Ascending aorta (tissue), 2 donors: ENCODE measurements around the gene SMYD2. TPM values are rescaled to one million over a fixed set of nuclear protein-coding genes. Genes with fewer than 3 reads are reported as not detected.

Experiments
- DNase-seq, 2 donors: peaks; one replicate each; pipeline ENCODE4 v3.0.0-alpha.2; 2019; ENCODE audit warnings: low spot score in 2 of 2
- H3K27ac ChIP-seq, 2 donors: fragments of 200-600 bp; sonication (generic); one replicate each; pipeline ENCODE4 v1.5.1; 2016 to 2017; ENCODE audit warnings: mild to moderate bottlenecking in 1 of 2
- H3K27me3 ChIP-seq: fragments of 200-600 bp; sonication (generic); one replicate; pipeline ENCODE4 v1.5.1; 2017
- H3K36me3 ChIP-seq, 2 donors: fragments of 200-600 bp; sonication (generic); one replicate each; pipeline ENCODE4 v1.5.1; 2016
- H3K4me1 ChIP-seq, 2 donors: fragments of 200-600 bp; sonication (generic); one replicate each; pipeline ENCODE4 v1.5.1; 2016 to 2017; ENCODE audit warnings: mild to moderate bottlenecking in 1 of 2
- H3K4me3 ChIP-seq, 2 donors: fragments of 200-600 bp; sonication (generic); one replicate each; pipeline ENCODE4 v1.5.1; 2016 to 2017; ENCODE audit warnings: mild to moderate bottlenecking in 1 of 2
- H3K9me3 ChIP-seq, 2 donors: fragments of 200-600 bp; sonication (generic); one replicate each; pipeline ENCODE4 v1.5.1; 2016
- CTCF ChIP-seq, 3 experiments: fragments of 200-600 bp in 2 of 3; fragments of 450-650 bp in 1 of 3; sonication (generic) in 2 of 3; IDR thresholded peaks; one replicate each; pipeline ENCODE4 v1.5.1; 2016 to 2019; ENCODE audit warnings: antibody characterized with exemption in 3 of 3, mild to moderate bottlenecking in 1 of 3, moderate library complexity in 1 of 3
- intact Hi-C: fragments of 100-400 bp; cut with DNase I; formaldehyde crosslinking; loops from one replicate; pipeline ENCODE4 v1.15.1; 2023
- total RNA-seq: library from RNA; depleted of rRNA; stranded (reverse); fragments of >200 nt; gene quantifications from one replicate; pipeline ENCODE4 v1.1.0, GENCODE V29; 2016

SMYD2 gene
- total RNA-seq, 1 donor from 2014 or later, result 2.4 TPM

GRCh38 chr1:214379236-214379970 is 98.4 kb downstream of the SMYD2 start:
- DNase-seq, result no peak
- no peak overlapping the region for H3K4me3 ChIP-seq
- intact Hi-C loops, result no loop called here
- peaks cover 0 to 8% of the 10 kb centered on the region in 2 donors for H3K4me1 ChIP-seq
- no peak for TF ChIP-seq CTCF (IDR thresholded peaks at IDR 0.05)
- no peaks in the 10 kb centered on the region for H3K27me3 ChIP-seq
- H3K27ac ChIP-seq, result no peak overlapping the region
- H3K9me3 ChIP-seq, result no peaks in the 10 kb centered on the region
- peaks cover 22 to 25% of the 10 kb centered on the region in 2 donors for H3K36me3 ChIP-seq

DNA sequence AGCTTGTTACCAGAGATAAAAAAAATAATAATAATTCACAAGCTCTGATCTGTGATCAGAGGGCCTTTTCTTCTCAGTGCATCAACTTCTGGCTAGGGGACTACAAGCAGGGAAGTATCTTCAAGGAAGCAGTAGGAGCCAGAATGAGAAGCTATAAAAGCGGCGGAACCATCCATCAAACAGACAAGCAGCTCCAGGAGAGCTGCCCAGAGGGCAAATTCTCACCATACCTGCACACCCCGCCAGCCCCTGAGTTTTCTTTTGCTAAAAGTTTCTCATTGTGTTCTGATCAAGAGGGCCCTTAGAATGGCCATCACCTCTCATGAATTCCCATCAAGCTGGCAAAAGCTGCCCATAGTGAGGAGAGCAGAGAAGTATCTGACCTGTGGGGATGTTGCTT is 99.4 kb downstream of the SMYD2 start:
- Histone ChIP-seq H3K9me3 (no peaks in the 10 kb centered on the region), H3K36me3 (peaks cover 23 to 25% of the 10 kb centered on the region in 2 donors), H3K27me3 (no peaks in the 10 kb centered on the region), H3K4me1 (peaks cover 0 to 8% of the 10 kb centered on the region in 2 donors), H3K27ac (no peak overlapping the region), H3K4me3 (no peak overlapping the region)
- no peak for DNase-seq
- no peak for TF ChIP-seq CTCF (IDR thresholded peaks at IDR 0.05)
- intact Hi-C loops, result no loop called here

GRCh38 chr1:214380986-214381695 is 100.2 kb downstream of the SMYD2 start:
- no peak overlapping the region for H3K27ac ChIP-seq
- no peak overlapping the region for H3K4me3 ChIP-seq
- intact Hi-C loops, result no loop called here
- TF ChIP-seq CTCF (IDR thresholded peaks at IDR 0.05), result no peak
- H3K9me3 ChIP-seq, result no peaks in the 10 kb centered on the region
- H3K4me1 ChIP-seq, result peaks cover 0 to 8% of the 10 kb centered on the region in 2 donors
- H3K27me3 ChIP-seq, result no peaks in the 10 kb centered on the region
- peaks cover 19 to 20% of the 10 kb centered on the region in 2 donors for H3K36me3 ChIP-seq
- DNase-seq, result no peak

GRCh38 chr1:214383381-214384372 is 102.7 kb downstream of the SMYD2 start:
- no peak for TF ChIP-seq CTCF (IDR thresholded peaks at IDR 0.05)
- no peaks in the 10 kb centered on the region for H3K9me3 ChIP-seq
- peaks cover 19 to 26% of the 10 kb centered on the region in 2 donors for H3K36me3 ChIP-seq
- H3K27me3 ChIP-seq, result no peaks in the 10 kb centered on the region
- no peak overlapping the region for H3K27ac ChIP-seq
- no peak for DNase-seq
- H3K4me1 ChIP-seq, result no peaks in the 10 kb centered on the region
- H3K4me3 ChIP-seq, result no peak overlapping the region
- intact Hi-C loops, result no loop called here

- intact Hi-C loops, result no loop called here
- DNase-seq, result no peak
- Histone ChIP-seq H3K27ac (no peak overlapping the region), H3K4me3 (no peak overlapping the region), H3K4me1 (peaks cover 0 to 2% of the 10 kb centered on the region in 2 donors), H3K27me3 (no peaks in the 10 kb centered on the region), H3K36me3 (peaks cover 19 to 26% of the 10 kb centered on the region in 2 donors), H3K9me3 (no peaks in the 10 kb centered on the region)
- TF ChIP-seq CTCF (IDR thresholded peaks at IDR 0.05), result no peak
Measured at GRCh38 chr1:214384373-214385079, 103.6 kb downstream of the SMYD2 start.
